Erythroblast (primary cell): ENCODE results near the gene SEPTIN5.

Experiments used
- GATA1 ChIP-seq: IDR thresholded peaks from 2 replicates; pipeline ENCODE4 v1.6.1; 2011; ENCODE audit warnings: low read depth, mild to moderate bottlenecking, control low read depth, low read length, moderate library complexity
- POLR2A ChIP-seq: IDR thresholded peaks from 2 replicates; pipeline ENCODE4 v1.6.1; 2011; ENCODE audit warnings: mild to moderate bottlenecking, low read length

DNA sequence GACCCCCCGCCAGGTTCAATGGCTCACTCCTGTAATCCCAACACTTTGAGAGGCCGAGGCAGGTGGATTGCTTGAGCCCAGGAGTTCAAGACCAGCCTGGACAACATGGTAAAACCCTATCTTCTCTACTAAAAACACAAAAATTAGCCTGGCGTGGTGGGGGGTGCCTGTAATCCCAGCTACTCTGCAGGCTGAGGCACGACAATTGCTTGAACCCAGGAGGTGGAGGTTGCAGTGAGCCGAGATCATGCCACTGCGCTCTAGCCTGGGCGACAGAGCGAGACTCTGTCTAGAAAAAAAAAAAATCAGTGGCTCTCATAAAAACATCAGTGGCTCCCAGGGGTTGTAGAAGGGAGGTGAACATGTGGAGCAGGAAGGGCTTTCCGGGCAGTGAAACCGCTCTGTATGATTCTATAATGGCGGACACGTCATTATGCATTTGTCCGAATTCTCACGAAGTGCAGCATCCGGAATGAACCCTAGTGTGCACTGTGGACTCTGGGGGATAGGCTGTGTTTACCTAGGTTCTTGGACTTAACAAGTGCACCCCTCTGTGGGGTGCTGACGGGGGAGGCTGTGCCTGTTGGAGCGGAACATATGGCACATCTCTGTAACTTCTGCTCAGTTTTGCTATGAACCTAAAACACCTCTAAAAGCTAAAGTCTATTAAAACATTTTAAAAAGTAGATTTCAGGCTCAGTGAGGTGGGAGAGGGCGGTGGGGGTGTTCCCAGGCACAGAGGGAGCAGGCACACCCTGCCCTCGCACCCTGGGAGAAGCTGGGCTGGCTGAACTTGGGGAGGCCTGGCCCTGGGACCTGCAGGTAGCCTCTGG is 49.1 kb upstream of the SEPTIN5 start:
- TF ChIP-seq POLR2A (no peak), GATA1 (no peak)
